CD4-positive, alpha-beta T cell treated with Interleukin-1 beta for 1 hour (primary cell): ENCODE results near the gene CPT1B.

Experiments used
- DNase-seq, 2 donors: peaks; one replicate each; pipeline ENCODE4 v3.0.0-alpha.2; 2020 to 2022

Gene CPT1B

DNA sequence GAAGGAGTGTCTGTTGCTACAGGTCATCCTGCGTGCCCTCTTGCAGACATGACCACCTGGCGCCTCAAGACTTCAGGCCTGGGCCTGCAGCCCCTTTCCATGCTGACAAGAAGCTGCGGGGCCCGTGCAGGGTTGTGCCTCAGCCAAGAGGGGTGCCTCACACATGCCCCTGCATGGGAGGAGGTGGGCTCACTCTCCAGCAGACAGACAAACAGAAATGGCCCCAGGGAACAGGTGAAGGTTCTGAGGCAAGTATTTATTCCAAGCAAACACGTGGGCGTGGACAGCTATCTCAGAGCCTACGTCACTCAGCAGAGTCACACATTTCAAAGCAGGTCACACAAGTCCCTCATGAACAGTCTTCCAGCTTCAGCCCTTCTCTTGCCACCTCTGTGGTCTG, 9.6 kb downstream of the CPT1B start:
- DNase-seq = no peak

DNA sequence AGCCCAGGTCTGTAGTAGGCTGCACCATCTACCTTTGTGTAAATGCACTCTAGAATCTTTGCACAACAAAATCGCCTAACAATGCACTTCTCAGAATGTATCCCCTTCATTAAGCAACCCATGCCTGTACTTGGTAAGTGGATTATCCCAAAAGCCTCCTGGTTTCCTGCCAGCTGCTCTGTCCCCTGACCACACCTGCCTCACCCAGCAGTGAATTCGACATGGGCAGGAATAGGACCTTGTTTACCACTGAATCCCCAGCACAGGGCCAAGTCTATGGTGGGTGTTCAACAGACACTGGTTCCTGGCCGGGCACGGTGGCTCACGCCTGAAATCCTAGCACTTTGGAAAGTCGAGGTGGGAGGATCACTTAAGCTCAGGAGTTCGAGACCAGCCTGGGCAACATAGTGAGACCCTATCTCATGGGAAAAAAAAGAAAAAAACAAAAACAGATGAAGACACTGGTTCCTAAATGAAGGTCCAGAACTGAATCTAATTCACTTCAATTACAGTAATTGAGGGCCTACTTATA, 10.4 kb downstream of the CPT1B start:
- no peak for DNase-seq

DNA sequence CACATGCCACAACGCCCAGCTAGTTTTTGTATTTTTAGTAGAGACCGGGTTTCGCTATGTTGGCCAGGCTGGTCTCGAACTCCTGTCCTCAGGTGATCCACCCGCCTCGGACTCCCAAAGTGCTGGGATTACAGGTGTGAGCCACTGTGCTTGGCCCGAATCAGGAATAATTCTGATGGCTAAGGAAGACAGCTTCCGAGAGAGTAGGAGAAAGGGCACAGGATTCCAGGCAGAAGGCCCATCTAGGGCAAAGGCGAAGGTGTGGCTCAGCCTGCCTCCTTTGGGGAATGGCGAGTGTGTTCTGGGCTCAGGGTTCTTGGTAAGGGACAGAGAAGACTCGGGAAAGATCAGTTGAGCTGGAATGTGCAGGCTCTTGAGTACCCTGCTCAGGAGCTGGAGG, 13.9 kb downstream of the CPT1B start:
- DNase-seq = no peak

DNA sequence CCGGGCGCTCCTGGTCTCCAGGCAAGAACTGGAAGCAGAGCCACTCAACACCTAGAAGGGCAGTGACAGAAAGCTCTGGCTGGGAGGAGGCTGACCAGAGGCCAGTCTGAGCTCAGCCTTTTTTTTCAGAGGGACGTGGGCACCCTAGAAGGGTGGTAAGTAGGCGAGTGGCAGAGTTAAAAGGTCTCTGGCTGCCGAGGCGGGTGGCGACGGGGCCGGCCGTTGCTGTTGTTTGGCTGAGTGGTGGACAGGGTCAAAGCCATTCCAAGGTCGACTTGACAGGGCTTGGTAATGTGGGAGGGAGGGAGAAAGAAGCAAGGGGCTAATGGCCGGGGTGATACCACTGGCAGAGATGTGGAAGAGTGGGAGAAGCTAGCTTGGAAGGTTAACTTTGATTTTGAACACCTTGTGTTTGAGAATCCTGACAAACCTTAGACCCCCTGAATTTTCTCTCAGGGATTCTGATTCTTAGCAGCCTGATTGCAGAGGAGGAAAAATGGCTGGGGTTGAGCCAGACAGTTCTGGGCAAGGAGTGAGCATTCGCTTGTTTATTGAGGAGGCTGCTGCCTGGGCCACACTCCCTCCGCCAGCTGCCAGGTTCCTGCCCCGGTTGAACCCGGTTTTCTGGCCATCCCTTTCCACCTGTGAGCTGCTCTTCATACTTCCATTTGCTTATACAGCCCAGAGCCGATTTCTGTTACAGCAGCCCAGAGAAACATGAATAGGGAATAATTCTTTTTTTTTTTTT, 14.6 kb downstream of the CPT1B start:
- DNase-seq = no peak

DNA sequence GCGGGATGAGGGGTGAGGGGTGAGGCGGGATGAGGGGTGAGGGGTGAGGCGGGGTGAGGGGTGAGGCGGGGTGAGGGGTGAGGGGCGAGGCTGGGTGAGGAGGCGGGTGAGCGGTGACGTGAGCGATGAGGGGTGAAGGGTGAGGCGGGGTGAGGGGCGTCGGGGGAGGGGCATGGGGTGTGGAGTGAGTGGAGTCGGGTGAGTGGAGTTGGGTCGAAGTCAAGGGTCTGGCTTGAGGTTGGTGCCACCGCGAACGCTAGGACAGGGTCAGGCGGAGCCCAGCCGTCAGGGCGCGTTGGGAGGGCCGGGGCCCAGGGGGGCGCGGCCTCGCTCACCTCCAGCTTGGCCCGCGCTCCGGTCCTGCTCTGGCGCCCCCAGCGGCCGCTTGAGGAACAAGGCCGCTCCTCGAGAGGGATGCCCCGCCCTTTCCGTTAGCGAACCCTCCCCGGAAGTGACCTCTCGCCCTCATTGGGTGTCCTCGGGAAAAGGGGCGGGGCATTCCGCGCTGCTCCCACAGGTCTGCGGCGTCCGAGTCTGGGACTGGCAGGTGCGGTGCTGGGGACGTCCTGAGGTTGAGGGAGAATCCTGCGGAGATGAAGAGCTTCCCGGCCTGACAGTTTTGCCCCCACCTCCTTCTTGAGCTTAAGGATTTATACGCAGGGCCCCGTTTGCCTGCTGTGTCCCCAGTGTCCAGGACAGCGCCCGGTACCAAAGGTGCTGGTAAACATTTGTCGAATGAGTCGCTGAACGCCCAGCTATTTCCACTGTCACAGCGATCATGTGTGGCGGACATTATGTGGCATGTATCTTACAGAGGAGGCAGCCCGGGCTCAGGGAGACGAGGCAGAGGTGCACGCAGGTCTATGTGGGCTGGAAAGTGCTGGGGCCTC, 15.5 kb downstream of the CPT1B start, which contains the start of gene SYCE3:
TSS of gene SYCE3 (minus strand) at position 397 of the 890 bp plus-strand sequence. CDS start 6,514 bp downstream, outside the sequence.
- DNase-seq = peak; percentile 96 to 97

DNA sequence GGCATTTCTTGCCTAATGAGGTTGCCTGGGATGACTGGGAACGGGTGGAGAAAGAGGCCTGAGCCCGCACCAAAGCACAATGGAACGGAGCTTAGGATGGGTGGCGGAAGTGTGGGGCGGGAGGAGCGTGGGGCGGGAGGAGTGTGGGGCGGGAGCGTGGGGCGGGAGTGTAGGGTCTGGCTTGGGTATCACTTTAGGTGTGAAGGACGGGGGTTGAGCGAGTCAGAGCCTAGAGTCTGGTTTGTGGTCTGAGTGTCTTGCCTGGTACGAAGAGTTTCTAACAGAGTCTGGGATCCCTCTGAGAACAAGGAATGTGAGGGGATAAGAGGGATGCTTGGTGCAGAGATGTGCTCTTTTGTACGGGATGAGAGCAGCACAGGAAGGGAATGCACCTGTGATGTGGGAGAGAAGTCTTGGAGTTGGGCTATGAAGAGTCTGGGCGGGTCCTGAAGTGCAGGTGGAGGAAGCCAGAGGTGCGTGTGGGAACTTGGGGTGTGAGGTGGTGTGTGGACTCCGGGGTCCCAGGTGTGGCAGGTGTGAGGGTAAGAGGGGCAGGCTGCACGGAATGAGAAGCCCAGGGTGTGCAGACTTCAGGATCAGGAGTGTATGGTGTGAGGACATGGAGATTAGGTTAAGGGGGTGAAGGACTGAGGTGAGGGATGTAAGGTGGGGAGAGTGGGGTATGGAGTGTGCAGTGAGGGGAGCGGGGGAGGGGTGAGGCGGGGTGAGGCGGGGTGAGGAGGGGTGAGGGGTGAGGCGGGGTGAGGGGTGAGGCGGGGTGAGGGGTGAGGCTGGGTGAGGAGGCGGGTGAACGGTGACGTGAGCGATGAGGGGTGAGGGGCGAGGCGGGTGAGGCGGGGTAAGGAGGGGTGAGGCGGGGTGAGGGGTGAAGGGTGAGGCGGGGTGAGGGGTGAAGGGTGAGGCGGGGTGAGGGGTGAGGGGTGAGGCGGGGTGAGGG, 16.5 kb downstream of the CPT1B start:
- no peak for DNase-seq

DNA sequence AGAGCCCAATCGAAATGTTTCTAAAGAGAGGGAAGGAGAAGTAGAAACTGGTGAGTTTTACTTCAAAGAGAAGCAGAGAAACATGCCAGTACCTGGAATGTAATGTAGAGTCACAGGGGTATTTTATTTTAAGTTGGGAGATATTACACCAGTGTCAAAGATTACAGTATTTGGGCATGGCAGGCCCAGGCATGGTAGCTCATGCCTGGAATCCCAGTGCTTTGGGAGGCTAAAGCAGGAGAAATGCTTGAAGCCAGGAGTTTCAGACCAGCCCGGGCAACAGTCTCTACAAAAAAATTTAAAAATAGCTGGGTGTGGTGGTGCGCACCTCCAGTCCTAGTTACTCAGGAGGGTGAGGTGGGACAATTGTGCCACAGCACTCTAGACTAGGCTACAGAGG, 18.2 kb downstream of the CPT1B start:
- no peak for DNase-seq

DNA sequence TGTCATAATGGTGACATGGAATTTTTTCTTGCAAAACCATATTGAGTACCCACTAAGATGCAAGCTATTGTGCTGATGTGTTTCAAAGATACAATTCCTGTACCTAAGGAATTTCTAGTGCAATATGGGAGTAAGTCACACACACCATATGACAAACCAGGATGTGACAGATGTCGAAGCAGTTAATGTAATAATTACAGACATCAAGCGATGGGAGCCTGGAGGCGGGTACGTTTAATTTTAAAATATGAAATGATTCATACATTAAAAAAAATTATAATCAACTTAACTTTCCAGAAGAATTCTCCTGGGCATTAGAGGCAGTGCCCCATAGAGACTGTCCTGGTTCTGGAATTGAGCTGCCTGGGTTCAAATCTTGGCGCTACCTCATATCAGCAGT, 21.5 kb downstream of the CPT1B start:
- no peak for DNase-seq

DNA sequence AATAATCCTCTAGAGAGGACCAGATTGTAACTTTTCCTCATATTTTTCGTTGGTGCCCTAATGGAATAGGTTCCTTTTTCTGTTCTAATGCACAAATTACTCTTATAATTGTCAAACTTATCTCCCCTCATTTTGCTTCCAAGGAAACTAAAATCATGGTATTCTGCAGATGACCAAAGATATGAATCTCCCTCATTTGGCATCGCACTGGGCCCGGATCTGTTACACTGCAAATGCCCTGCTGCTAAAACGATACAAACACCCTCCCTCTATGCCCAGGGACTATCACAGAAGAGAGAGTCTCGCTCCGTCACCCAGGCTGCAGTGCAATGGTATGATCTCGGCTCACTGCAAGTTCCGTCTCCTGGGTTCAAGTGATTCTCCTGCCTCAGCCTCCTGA, 24.9 kb downstream of the CPT1B start:
- DNase-seq = no peak

DNA sequence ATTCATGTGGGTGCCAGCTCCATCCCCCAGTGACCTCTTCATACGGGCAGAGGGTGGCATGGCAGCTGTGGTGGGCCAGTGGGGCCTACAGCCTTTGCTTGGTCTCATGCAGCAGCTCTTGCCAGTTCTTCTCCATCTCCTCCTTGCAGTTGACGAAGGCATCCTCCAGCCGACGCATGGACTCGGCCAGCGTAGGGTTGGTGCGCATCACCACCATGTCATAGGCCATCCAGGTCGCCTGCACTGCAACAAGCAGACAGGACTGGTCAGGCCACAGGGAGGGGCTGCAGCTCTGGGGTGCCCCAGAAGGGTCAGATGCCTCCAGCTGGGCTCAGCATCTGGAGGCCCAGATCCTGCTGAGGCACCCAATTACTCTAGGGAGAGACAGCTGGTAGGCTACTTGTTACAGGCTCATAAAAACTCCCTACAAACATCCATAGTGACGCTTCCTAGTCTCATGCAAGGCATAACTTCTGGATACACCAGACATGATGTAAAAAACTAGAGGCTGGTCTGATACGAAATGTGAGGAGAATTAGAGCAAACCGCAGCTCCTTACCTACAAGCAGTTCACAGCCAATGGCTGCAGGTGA, 27.0 kb downstream of the CPT1B start:
- no peak for DNase-seq

DNA sequence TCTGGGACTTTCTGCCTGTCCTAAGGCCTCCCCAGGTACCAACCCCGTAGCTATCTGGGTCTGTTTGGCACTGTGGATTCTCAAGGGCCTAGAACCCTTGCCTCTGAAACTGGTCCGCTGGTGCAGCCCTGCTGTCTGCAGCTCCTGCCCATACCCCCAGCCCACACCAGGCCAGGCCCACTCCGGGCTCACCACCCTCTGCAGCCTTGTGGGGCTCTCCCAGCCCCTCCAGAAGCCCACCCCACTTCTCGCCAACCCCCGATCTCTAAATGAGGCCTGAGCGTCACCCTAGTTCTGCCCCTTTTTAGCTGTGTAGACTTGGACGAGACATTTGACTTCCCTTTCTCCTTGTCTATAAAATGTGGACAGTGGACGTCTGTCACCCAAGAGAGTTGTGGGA, 27.8 kb downstream of the CPT1B start:
- DNase-seq = no peak

DNA sequence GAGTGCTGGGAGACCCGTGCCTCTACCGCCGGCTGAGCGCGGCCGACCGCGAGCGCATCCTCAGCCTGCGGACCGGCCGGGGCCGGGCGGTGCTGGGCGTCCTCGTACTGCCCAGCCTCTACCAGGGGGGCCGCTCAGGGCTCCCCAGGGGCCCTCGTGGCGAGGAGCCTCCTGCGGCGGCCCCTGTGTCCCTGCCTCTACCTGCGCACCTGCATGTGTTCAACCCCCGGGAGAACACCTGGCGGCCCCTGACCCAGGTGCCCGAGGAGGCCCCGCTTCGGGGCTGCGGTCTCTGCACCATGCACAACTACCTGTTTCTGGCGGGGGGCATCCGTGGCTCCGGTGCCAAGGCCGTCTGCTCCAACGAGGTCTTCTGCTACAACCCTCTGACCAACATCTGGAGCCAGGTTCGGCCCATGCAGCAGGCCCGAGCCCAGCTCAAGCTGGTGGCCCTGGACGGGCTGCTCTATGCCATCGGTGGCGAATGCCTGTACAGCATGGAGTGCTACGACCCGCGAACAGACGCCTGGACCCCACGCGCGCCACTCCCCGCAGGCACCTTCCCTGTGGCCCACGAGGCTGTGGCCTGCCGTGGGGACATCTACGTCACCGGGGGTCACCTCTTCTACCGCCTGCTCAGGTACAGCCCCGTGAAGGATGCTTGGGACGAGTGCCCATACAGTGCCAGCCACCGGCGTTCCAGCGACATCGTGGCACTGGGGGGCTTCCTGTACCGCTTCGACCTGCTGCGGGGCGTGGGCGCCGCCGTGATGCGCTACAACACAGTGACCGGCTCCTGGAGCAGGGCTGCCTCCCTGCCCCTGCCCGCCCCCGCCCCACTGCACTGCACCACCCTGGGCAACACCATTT, 29.1 kb downstream of the CPT1B start:
- no peak for DNase-seq

DNA sequence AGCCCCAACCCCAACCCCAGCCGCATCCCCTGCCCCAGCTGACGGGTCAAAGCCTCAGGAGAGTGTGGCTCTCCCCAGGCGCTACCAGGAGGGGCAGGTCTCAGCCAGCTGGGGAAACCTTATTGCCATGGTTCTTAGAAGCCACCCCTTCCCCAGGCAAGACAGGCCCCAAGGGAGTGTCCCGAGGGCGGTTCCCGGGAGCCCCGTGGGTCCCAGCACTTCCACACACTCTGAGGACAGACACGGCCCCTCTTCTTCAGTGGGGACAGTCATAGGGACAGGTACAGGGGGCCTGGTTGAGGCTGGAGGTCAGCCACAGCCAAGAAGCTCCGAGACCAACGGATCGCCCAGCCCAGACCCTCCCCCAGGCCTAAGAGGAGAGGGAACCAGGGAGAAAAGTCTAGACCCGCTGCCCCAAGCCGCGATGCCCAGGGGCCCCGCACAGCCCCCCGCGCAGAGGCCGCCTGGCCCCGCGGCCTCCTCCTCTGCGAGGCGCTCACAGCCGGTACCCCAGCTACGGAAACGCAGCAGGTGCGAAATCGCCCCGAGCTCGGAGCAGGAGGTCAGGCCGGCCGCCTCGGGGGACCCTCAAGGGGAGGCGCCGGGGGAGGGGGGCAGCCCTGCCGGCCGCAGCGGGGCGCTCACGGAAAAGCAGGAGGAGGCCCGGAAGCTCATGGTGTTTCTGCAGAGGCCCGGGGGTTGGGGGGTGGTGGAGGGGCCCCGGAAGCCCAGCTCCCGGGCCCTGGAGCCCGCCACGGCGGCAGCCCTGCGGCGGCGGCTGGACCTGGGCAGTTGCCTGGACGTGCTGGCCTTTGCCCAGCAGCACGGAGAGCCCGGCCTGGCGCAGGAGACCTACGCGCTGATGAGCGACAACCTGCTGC, 29.9 kb downstream of the CPT1B start:
- DNase-seq = peak; percentile 52 to 62

DNA sequence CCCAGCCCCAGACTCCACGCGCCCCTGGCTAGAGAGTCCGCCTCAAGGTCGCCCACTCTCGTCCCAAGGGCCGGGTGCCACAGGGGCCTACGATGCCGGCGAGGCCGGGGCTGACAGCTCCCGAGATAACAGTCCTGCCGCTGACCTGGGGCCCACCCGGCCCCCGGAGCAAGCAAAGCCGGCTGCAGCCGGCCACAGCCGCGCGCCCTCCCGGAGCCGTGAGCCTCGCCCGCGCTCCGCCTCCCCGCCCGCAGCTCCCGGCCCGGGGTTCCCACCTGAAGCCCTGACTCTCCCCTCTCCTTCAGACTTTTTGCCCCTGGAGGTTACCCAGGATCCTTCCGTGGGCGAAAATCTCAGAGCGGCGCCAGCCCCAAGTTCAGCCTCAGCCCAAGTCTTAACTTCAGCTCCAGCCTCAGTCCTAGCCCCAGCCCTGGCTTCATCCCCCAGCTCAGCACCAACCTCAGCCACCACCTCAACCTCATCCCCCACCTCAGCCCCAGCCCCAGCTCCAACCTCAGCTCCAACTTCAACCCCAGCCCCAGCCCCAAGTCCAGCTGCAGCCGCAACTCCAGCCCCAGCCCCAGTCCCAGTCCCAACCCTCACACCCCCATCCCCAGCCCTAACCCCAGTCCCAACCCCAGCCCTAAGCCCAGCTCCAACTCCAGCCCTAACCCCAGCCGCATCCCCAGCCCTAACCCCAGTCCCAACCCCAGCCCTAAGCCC, 30.8 kb downstream of the CPT1B start:
- DNase-seq = no peak

DNA sequence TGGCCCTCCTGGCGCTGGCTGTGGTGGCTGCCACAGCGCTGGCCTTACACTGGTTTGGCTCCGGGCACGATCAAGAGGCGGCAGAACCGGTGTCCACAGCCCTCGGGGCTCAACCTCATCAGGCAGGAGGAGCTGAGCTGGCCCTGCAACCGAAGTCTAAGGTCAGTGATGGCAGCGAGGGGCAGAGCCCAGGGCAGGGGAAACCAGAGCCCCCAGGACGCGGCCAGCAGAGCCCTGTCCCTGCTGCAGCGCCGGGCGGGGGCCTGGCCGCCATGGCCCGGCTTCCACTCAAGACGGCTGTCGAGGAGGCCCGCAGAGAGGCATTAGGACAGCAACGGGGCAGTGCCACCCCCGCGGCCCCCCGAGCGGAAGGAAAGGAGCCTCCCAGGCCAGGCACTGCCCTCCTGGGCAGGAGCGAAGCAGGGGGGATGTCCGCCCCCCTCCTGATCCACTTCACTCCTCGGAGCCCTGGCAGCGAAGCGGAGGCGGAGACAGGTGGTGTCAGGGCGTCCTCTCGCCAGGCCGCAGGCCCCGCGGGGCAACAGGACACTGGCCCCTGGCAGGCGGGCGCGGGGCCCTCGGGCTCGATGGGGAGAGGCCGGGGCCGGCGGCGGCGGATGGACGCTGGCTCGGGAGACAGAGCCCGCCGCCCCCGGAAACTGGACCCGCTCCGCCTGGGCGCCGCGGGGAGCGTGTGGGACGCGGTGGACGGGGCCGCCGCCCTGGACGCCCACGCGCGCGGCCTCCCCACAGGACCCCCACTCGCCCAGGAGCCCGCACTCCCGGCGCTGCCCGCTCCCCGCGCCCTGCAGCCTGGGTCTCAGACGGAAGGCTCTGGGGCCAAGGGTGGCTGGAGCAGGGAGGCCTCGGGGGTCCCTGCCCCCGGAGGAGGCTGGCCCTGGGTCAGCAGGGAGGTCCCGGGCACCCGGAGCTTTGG, 31.6 kb downstream of the CPT1B start:
- no peak for DNase-seq

DNA sequence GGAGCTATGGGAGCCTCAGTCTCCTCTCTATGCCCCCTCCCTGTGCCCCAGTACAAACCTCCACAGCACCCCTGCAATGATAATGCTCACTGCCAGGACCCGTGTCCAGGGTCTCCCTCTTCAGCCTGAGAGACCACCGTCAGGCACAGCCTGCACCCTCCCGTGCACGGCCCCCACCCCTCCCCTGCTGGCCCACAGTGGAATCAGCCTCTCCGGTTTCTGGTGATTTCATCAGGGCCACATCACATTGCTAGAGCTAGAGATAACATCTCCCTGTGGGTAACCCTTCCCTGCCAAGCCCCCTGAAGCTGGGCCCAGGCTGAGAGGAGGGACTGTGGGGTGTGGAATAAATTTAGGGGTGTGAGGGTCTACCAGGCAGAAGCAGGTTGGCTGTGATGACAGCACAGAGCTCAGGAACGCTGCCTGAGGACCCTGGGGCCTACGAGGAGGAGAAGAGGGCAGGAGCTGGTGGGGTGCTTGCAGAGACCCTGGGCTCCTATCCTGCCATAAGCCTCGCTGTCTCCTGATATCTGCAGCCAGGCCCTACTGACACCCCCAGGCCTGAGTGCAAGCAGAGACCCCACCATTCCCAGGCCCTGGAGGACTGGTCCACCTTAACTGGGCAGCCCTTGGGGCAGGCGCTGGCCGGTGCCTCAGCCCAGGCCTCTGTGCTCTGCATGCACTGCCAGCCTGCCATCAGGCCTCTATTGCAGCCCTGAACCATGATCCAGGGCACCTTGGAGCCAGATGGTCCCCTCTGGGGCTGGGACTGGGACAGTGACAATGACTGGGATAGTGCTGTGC, 32.5 kb downstream of the CPT1B start, which contains the start of gene KLHDC7B:
TSS of gene KLHDC7B (plus strand) at position 378 of the 804 bp plus-strand sequence. CDS start at position 723, 345 bp downstream.
- no peak for DNase-seq

DNA sequence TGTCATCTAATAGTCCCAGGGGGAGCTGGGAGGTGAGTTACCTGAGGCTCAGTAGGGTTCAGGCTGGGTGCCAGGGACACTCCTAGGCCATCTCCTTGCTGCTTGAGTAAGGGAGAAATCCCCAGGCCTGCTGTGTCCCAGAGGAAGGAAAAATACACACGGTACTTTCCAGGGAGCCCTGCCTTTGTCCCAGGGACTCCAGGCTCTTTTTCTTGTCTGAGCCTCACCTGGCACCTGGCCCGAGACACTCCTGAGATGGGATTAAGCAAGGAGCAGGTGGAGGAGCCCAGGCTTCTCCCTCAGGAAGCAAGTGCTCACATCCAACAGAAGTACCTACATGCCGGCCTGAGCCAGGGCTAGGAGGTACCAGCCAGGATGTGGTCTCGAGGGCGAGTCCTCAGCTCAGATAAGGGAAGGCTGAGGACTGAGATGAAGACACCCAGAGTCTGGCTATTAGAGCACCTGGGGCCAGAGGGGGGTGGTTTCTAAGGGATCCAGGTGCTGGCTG, 33.4 kb downstream of the CPT1B start:
- peak in 1 of 2 donors; percentile 50 for DNase-seq
